Upper lobe of right lung (tissue), 1 donor: ENCODE data around the gene SOAT1. TPM values are rescaled to one million over a fixed set of nuclear protein-coding genes. Genes with fewer than 3 reads are reported as not detected.

Source experiments
- ATAC-seq: fragments of 200-7000 bp; cut with Tn5 transposase; one replicate; pipeline ENCODE4 v1.9.1; 2020; ENCODE audit warnings: mild to moderate bottlenecking, moderate library complexity
- DNase-seq: peaks from one replicate; pipeline ENCODE4 v3.0.0-alpha.2; 2020
- H3K27ac ChIP-seq: fragments of 200-600 bp; one replicate; pipeline ENCODE4 v1.8.0; 2022
- H3K27me3 ChIP-seq: fragments of 200-600 bp; one replicate; pipeline ENCODE4 v1.8.0; 2022; ENCODE audit warnings: mild to moderate bottlenecking
- H3K36me3 ChIP-seq: fragments of 200-600 bp; one replicate; pipeline ENCODE4 v1.8.0; 2022
- H3K4me1 ChIP-seq: fragments of 200-600 bp; one replicate; pipeline ENCODE4 v1.8.0; 2022
- H3K4me3 ChIP-seq: fragments of 200-600 bp; one replicate; pipeline ENCODE4 v1.8.0; 2022; ENCODE audit warnings: mild to moderate bottlenecking
- H3K9me3 ChIP-seq: fragments of 200-600 bp; one replicate; pipeline ENCODE4 v1.8.0; 2022
- intact Hi-C: fragments of 100-400 bp; cut with DNase I; formaldehyde crosslinking; loops from one replicate; pipeline ENCODE4 v1.11.0; 2022
- total RNA-seq: library from RNA; stranded (reverse); fragmentation: NEBNext Ultra II Directional; extraction: Animal tissue kit (Norgen Biotek cat#: 25700); gene quantifications from one replicate; pipeline ENCODE4 v1.2.1, GENCODE V29; 2021
- TF ChIP-seq, protein P1 (sequence below): fragments of 200-600 bp; IDR thresholded peaks from one replicate; pipeline ENCODE4 v1.8.0; 2022; ENCODE audit warnings: antibody characterized with exemption
- donor health status: DM: no; HTN: yes; CAD: no; lungs with severe emphysema.

SOAT1 gene
- total RNA-seq, 1 donor from 2014 or later = 116 TPM

DNA sequence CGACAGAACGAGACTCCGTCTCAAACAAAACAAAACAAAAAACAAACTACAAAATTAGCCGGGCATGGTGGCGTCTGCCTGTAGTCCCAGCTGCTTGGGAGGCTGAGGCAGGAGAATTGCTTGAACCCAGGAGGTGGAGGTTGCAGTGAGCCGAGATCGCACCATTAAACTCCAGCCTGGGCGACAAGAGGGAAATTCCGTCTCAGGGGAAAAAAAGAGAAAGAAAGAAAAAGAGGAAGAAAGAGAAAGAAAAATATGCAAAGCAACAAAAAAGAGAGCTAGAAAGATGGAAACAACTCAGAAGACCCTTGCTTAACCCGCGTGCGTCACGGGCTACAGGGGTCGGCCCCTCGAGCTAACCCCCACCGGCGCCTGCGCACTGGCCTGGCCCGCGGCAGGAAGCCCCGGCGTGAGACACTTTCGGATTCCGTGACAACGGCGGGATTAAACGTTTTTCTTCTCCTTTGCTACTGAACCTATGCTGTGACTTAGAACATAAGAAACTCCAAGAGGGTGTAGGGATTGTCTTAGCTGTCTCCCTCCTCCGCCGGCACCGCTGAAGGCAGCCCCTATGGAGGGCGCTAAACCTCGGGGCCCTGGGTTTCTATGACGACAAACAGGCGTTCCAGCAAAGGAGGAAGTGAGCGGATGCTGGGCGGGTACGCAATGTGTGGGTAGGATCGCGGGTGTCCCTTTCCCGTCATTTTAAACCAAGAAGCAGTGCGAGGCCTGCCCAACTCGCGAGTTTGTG is 71.9 kb downstream of the SOAT1 start, which contains the start of gene AXDND1:
Gene AXDND1, plus strand, starts transcription at position 630 of the 751 bp plus-strand sequence. CDS start 539 bp downstream, outside the sequence.
- peak within 1 kb of the TSS; percentile 65 for H3K4me3 ChIP-seq
- H3K27me3 ChIP-seq = no peaks in the 10 kb centered on the region
- H3K9me3 ChIP-seq = no peaks in the 10 kb centered on the region
- TF ChIP-seq, protein P1, sequence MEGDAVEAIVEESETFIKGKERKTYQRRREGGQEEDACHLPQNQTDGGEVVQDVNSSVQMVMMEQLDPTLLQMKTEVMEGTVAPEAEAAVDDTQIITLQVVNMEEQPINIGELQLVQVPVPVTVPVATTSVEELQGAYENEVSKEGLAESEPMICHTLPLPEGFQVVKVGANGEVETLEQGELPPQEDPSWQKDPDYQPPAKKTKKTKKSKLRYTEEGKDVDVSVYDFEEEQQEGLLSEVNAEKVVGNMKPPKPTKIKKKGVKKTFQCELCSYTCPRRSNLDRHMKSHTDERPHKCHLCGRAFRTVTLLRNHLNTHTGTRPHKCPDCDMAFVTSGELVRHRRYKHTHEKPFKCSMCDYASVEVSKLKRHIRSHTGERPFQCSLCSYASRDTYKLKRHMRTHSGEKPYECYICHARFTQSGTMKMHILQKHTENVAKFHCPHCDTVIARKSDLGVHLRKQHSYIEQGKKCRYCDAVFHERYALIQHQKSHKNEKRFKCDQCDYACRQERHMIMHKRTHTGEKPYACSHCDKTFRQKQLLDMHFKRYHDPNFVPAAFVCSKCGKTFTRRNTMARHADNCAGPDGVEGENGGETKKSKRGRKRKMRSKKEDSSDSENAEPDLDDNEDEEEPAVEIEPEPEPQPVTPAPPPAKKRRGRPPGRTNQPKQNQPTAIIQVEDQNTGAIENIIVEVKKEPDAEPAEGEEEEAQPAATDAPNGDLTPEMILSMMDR = peak; percentile 13
- peak within 1 kb of the TSS; percentile 95 for H3K27ac ChIP-seq
- no peaks in the 10 kb centered on the region for H3K4me1 ChIP-seq
- ATAC-seq = peak; percentile 98
- no peaks in the 10 kb centered on the region for H3K36me3 ChIP-seq
- peak; percentile 94 for DNase-seq
- intact Hi-C loops = loop anchor here (10.0 kb wide), 1 partner anchor 291 kb away; no protein-coding TSS in a partner anchor

DNA sequence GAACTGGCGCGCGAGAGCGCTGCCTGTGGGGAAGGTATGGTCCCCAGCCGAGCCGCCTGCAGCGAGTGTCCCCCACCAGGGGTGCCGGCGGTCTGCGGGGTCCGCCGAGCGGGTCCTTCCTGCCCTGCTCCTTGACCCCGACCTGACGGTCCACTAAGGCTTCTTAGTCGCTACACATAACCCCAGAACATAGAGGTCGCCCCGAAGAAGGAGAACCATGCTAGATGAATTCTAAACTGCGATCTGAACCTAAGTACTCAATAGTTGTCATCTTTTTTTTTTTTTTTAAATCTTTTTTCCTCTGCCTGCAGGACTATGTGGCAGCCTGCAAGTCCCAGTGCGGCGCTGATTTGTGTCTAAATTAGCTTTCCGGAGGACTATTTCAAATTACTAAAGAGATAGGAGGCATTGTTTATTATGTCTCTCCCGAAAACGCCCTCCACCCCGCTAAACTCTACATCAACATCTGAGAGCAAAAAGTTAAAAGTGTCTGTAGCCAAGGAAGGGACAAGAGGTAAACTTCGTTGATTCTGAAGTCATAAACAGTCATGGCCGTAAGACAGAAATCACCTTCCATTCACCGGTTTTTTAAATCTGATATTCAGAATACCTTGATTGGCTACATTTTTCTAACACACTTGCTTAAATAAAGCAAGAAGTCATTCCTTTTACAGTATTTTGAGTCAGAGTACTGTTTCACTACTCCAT is 72.7 kb downstream of the SOAT1 start:
- peak overlapping the region; percentile 95 for H3K27ac ChIP-seq

DNA sequence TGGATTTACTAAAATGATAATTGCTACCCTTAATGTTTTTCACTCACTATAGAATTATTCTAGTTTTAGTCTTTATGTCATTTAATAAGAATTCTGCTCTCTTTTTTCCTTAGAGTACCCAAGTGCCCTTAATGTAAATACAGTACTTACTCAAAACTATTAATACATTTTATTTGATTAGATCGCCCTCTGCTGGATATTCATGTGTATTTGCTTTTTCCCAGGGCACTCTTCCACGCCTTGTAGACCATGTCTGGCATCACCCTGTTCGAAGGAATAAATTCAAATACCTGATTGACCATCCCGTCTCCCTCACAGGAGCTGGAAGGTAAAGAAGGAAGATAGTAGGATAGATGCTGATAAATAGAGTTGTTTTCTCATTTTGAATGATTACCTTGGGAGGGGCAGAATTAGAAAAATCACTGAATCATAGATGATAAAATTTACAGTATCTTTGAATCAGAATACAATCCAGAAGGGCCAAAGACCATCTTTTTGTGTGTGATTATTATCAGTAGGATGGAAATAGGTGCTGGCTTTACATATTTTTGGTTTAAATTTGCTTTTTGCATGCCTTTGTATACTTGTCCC is 76.2 kb downstream of the SOAT1 start:
- Histone ChIP-seq H3K9me3 (no peaks in the 10 kb centered on the region), H3K36me3 (no peaks in the 10 kb centered on the region), H3K4me3 (no peak overlapping the region), H3K27me3 (no peaks in the 10 kb centered on the region), H3K27ac (no peak overlapping the region), H3K4me1 (no peaks in the 10 kb centered on the region)
- intact Hi-C loops = loop anchor here (10.0 kb wide), 1 partner anchor 295 kb away; no protein-coding TSS in a partner anchor
- DNase-seq = no peak
- TF ChIP-seq, protein P1 = peak; percentile 79
- peak; percentile 65 for ATAC-seq

More for the DNA sequence above, 72.7 kb downstream of the SOAT1 start:
- H3K4me1 ChIP-seq = no peaks in the 10 kb centered on the region
- H3K27me3 ChIP-seq = no peaks in the 10 kb centered on the region
- no peaks in the 10 kb centered on the region for H3K9me3 ChIP-seq
- H3K36me3 ChIP-seq = no peaks in the 10 kb centered on the region
- peak overlapping the region; percentile 65 for H3K4me3 ChIP-seq
- intact Hi-C loops = loop anchor here (10.0 kb wide), 1 partner anchor 291 kb away; no protein-coding TSS in a partner anchor
- DNase-seq (no peak), ATAC-seq (no peak)
- TF ChIP-seq, protein P1 = no peak

DNA sequence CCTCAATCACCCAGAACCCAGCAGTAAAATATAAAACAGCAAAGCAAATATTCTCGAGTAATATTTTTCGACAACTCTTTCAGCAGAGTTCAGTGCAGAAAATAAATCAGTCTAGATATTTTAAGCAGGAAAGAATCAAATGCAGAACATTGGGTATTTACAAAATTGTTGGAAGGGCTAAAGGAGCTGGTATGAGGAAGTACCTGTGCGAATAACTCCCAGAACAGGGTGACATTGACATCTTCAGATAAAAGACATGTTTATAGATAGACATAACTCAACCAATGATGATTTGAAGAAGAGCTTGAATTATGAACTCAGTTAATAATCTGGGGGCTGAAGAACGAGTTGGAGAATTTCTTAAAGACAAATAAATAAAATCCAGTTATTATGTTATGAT is 78.6 kb downstream of the SOAT1 start:
- no peak for DNase-seq
- ATAC-seq = no peak
- TF ChIP-seq, protein P1 = no peak
- no peaks in the 10 kb centered on the region for H3K27me3 ChIP-seq
- no peaks in the 10 kb centered on the region for H3K36me3 ChIP-seq
- intact Hi-C loops = no loop called here
- H3K27ac ChIP-seq = no peak overlapping the region
- H3K9me3 ChIP-seq = no peaks in the 10 kb centered on the region
- no peaks in the 10 kb centered on the region for H3K4me1 ChIP-seq
- H3K4me3 ChIP-seq = no peak overlapping the region

DNA sequence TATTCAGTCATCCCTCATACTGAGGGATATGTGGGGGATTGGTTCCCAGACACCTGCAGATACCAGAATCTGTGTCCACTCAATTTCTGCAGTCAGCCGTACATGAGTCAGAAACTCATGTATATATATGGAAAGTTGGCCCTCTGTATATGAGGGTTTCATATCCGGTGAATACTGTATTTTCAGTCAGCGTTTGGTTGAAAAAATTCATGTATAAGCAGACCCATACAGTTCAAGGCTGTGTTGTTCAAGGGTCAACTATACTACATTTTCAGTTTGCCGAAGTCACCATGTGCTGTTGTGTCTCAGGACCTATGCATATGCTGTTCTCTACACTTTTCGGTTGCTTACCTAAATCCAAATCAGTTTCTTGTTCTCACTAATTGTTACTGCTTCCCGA is 82.6 kb downstream of the SOAT1 start:
- H3K9me3 ChIP-seq = no peaks in the 10 kb centered on the region
- intact Hi-C loops = no loop called here
- H3K4me3 ChIP-seq = no peak overlapping the region
- no peak overlapping the region for H3K27ac ChIP-seq
- ATAC-seq (no peak), DNase-seq (no peak)
- no peaks in the 10 kb centered on the region for H3K27me3 ChIP-seq
- no peaks in the 10 kb centered on the region for H3K36me3 ChIP-seq
- TF ChIP-seq, protein P1 = no peak
- H3K4me1 ChIP-seq = no peaks in the 10 kb centered on the region
